MV-4-11 (cell line): ENCODE results near the gene GATB.

Source experiments
- DNase-seq: peaks from one replicate; lab custom pipeline; 2025; lab: John Stamatoyannopoulos, UW

The GATB gene

GRCh38 chr4:151651496-151651895, 109.3 kb downstream of the GATB start:
- DNase-seq, result no peak

GRCh38 chr4:151649479-151649878, 111.3 kb downstream of the GATB start:
- DNase-seq, result no peak

- no peak for DNase-seq
Observed at GRCh38 chr4:151646322-151646721, 114.5 kb downstream of the GATB start.

- DNase-seq, result no peak
Observed at GRCh38 chr4:151644622-151645021, 116.2 kb downstream of the GATB start.

GRCh38 chr4:151643564-151643963, 117.2 kb downstream of the GATB start:
- DNase-seq, result no peak

- DNase-seq, result no peak
Observed at GRCh38 chr4:151641983-151642382, 118.8 kb downstream of the GATB start.

- DNase-seq, result peak; percentile 88
Observed at GRCh38 chr4:151641167-151641566, 119.6 kb downstream of the GATB start.

GRCh38 chr4:151640381-151640780, 120.4 kb downstream of the GATB start:
- DNase-seq, result no peak

GRCh38 chr4:151638295-151638858, 122.4 kb downstream of the GATB start:
- DNase-seq, result no peak

- DNase-seq, result no peak
Observed at GRCh38 chr4:151631349-151631748, 129.5 kb downstream of the GATB start.

- DNase-seq, result no peak
Observed at GRCh38 chr4:151629097-151629783, 131.6 kb downstream of the GATB start.

- DNase-seq, result no peak
Observed at GRCh38 chr4:151628001-151628608, 132.7 kb downstream of the GATB start.

- no peak for DNase-seq
Observed at GRCh38 chr4:151627491-151627890, 133.3 kb downstream of the GATB start.

GRCh38 chr4:151626751-151627150, 134.1 kb downstream of the GATB start:
- no peak for DNase-seq

GRCh38 chr4:151626228-151626627, 134.6 kb downstream of the GATB start:
- no peak for DNase-seq

- DNase-seq, result no peak
Observed at GRCh38 chr4:151624626-151625565, 135.9 kb downstream of the GATB start.
